Muscle layer of colon (tissue), 2 donors: Measurements from ENCODE around the gene ATP8A2.

Experiments
- H3K27ac ChIP-seq: one replicate; pipeline ENCODE4 v1.7.0; 2013; ENCODE audit warnings: low read depth, mild to moderate bottlenecking, low read length, moderate library complexity
- H3K27me3 ChIP-seq, 2 donors: one replicate each; pipeline ENCODE4 v1.7.0; 2013; ENCODE audit warnings: low read length in 2 of 2, mild to moderate bottlenecking in 2 of 2; ENCODE audit not compliant: insufficient read depth in 2 of 2, control insufficient read depth in 1 of 2
- H3K36me3 ChIP-seq: one replicate; pipeline ENCODE4 v1.7.0; 2013; ENCODE audit warnings: mild to moderate bottlenecking, low read length; ENCODE audit not compliant: insufficient read depth
- H3K4me1 ChIP-seq: one replicate; pipeline ENCODE4 v1.7.0; 2013; ENCODE audit warnings: mild to moderate bottlenecking, low read length; ENCODE audit not compliant: insufficient read depth
- H3K4me3 ChIP-seq, 2 donors: one replicate each; pipeline ENCODE4 v1.7.0; 2013; ENCODE audit warnings: low read length in 2 of 2, low read depth in 1 of 2, mild to moderate bottlenecking in 1 of 2, moderate library complexity in 1 of 2
- H3K9ac ChIP-seq: one replicate; pipeline ENCODE4 v1.7.0; 2013; ENCODE audit warnings: low read length
- H3K9me3 ChIP-seq: one replicate; pipeline ENCODE4 v1.7.0; 2013; ENCODE audit warnings: mild to moderate bottlenecking, low read length
- donor health status: abdominal sarcoma.
- donor health status: Adenocarcinoma of cecum.

ATP8A2 gene

GRCh38 chr13:25384758-25385410 lies 13.1 kb downstream of the ATP8A2 start:
- Histone ChIP-seq H3K9ac (no peak overlapping the region), H3K27me3 (no peaks in the 10 kb centered on the region)

GRCh38 chr13:25391932-25392331 lies 20.2 kb downstream of the ATP8A2 start:
- H3K4me3 ChIP-seq: no peak overlapping the region
- no peaks in the 10 kb centered on the region for H3K36me3 ChIP-seq
- no peak overlapping the region for H3K27ac ChIP-seq
- no peaks in the 10 kb centered on the region for H3K4me1 ChIP-seq
- H3K9ac ChIP-seq: no peak overlapping the region
- H3K27me3 ChIP-seq: no peaks in the 10 kb centered on the region
- no peaks in the 10 kb centered on the region for H3K9me3 ChIP-seq

More at GRCh38 chr13:25384758-25385410, 13.1 kb downstream of the ATP8A2 start:
- Histone ChIP-seq H3K4me3 (no peak overlapping the region), H3K36me3 (no peaks in the 10 kb centered on the region), H3K27ac (no peak overlapping the region), H3K4me1 (no peaks in the 10 kb centered on the region), H3K9me3 (no peaks in the 10 kb centered on the region)

- H3K9ac ChIP-seq: no peak overlapping the region
- H3K4me3 ChIP-seq: no peak overlapping the region
- no peak overlapping the region for H3K27ac ChIP-seq
- H3K36me3 ChIP-seq: no peaks in the 10 kb centered on the region
- no peaks in the 10 kb centered on the region for H3K9me3 ChIP-seq
- no peaks in the 10 kb centered on the region for H3K27me3 ChIP-seq
- H3K4me1 ChIP-seq: no peaks in the 10 kb centered on the region
Observed at GRCh38 chr13:25394402-25395060, 22.8 kb downstream of the ATP8A2 start.

- no peak overlapping the region for H3K27ac ChIP-seq
- no peak overlapping the region for H3K4me3 ChIP-seq
- no peaks in the 10 kb centered on the region for H3K4me1 ChIP-seq
- no peaks in the 10 kb centered on the region for H3K36me3 ChIP-seq
- H3K9me3 ChIP-seq: no peaks in the 10 kb centered on the region
- no peak overlapping the region for H3K9ac ChIP-seq
- no peaks in the 10 kb centered on the region for H3K27me3 ChIP-seq
Observed at GRCh38 chr13:25397763-25398162, 26.0 kb downstream of the ATP8A2 start.

- H3K9me3 ChIP-seq: no peaks in the 10 kb centered on the region
- H3K36me3 ChIP-seq: no peaks in the 10 kb centered on the region
- H3K4me1 ChIP-seq: no peaks in the 10 kb centered on the region
- no peak overlapping the region for H3K27ac ChIP-seq
- no peak overlapping the region for H3K9ac ChIP-seq
- no peaks in the 10 kb centered on the region for H3K27me3 ChIP-seq
- H3K4me3 ChIP-seq: no peak overlapping the region
Observed at GRCh38 chr13:25400925-25401324, 29.2 kb downstream of the ATP8A2 start.

- no peak overlapping the region for H3K27ac ChIP-seq
- H3K4me3 ChIP-seq: no peak overlapping the region
Observed at GRCh38 chr13:25401958-25402357, 30.2 kb downstream of the ATP8A2 start.

GRCh38 chr13:25406377-25406776 lies 34.6 kb downstream of the ATP8A2 start:
- Histone ChIP-seq H3K4me3 (no peak overlapping the region), H3K9me3 (no peaks in the 10 kb centered on the region), H3K27ac (no peak overlapping the region), H3K27me3 (no peaks in the 10 kb centered on the region), H3K4me1 (no peaks in the 10 kb centered on the region), H3K36me3 (no peaks in the 10 kb centered on the region), H3K9ac (no peak overlapping the region)

More at GRCh38 chr13:25401958-25402357, 30.2 kb downstream of the ATP8A2 start:
- Histone ChIP-seq H3K4me1 (no peaks in the 10 kb centered on the region), H3K9ac (no peak overlapping the region), H3K36me3 (no peaks in the 10 kb centered on the region), H3K27me3 (no peaks in the 10 kb centered on the region), H3K9me3 (no peaks in the 10 kb centered on the region)

- H3K27me3 ChIP-seq: no peaks in the 10 kb centered on the region
- no peaks in the 10 kb centered on the region for H3K4me1 ChIP-seq
- H3K36me3 ChIP-seq: no peaks in the 10 kb centered on the region
- no peak overlapping the region for H3K4me3 ChIP-seq
- H3K9ac ChIP-seq: no peak overlapping the region
- H3K9me3 ChIP-seq: no peaks in the 10 kb centered on the region
- no peak overlapping the region for H3K27ac ChIP-seq
Observed at GRCh38 chr13:25409938-25410337, 38.2 kb downstream of the ATP8A2 start.

GRCh38 chr13:25415241-25415640 lies 43.5 kb downstream of the ATP8A2 start:
- Histone ChIP-seq H3K9me3 (no peaks in the 10 kb centered on the region), H3K4me1 (no peaks in the 10 kb centered on the region), H3K27ac (no peak overlapping the region), H3K4me3 (no peak overlapping the region), H3K36me3 (no peaks in the 10 kb centered on the region), H3K9ac (no peak overlapping the region), H3K27me3 (no peaks in the 10 kb centered on the region)

- Histone ChIP-seq H3K36me3 (no peaks in the 10 kb centered on the region), H3K27ac (no peak overlapping the region), H3K4me3 (no peak overlapping the region), H3K9ac (no peak overlapping the region), H3K4me1 (no peaks in the 10 kb centered on the region), H3K9me3 (no peaks in the 10 kb centered on the region), H3K27me3 (no peaks in the 10 kb centered on the region)
Observed at GRCh38 chr13:25417535-25417934, 45.8 kb downstream of the ATP8A2 start.

GRCh38 chr13:25420161-25420560 lies 48.4 kb downstream of the ATP8A2 start:
- H3K4me1 ChIP-seq: no peaks in the 10 kb centered on the region
- H3K9ac ChIP-seq: no peak overlapping the region
- H3K27me3 ChIP-seq: no peaks in the 10 kb centered on the region
- no peaks in the 10 kb centered on the region for H3K9me3 ChIP-seq
- H3K36me3 ChIP-seq: no peaks in the 10 kb centered on the region
- H3K4me3 ChIP-seq: no peak overlapping the region
- H3K27ac ChIP-seq: no peak overlapping the region

- no peaks in the 10 kb centered on the region for H3K27me3 ChIP-seq
- H3K36me3 ChIP-seq: no peaks in the 10 kb centered on the region
- no peak overlapping the region for H3K4me3 ChIP-seq
- no peaks in the 10 kb centered on the region for H3K4me1 ChIP-seq
- no peaks in the 10 kb centered on the region for H3K9me3 ChIP-seq
- no peak overlapping the region for H3K27ac ChIP-seq
- H3K9ac ChIP-seq: no peak overlapping the region
Observed at GRCh38 chr13:25421612-25422011, 49.8 kb downstream of the ATP8A2 start.
